HepG2 (cell line): ENCODE data around the gene PCDHGC5. TPM values are rescaled to one million over a fixed set of nuclear protein-coding genes. Genes with fewer than 3 reads are reported as not detected.

Experiments used
- ATAC-seq: fragments of 200-7000 bp; cut with Tn5 transposase; 3 replicates; pipeline ENCODE4 v1.9.1; 2020; ENCODE audit warnings: mild to moderate bottlenecking, moderate library complexity
- BruUV-seq: library from RNA; stranded (reverse); fragments of 400-500 nt; replicated peaks from 2 replicates; lab custom pipeline; 2021; lab: Mats Ljungman, UMichigan
- CTCF ChIA-PET: fragments of 300-600 bp; formaldehyde crosslinking; extraction: SDS; loops from one replicate; lab custom pipeline; 2021; ENCODE audit warnings: low total read pairs, inconsistent platforms, low intra/inter-chr PET ratio; lab: Yijun Ruan, JAX
- POLR2A ChIA-PET: fragments of 350-600 bp; sonication (Branson Sonifier 250); formaldehyde crosslinking; loops from one replicate; lab custom pipeline; 2020; ENCODE audit warnings: antibody characterized with exemption, inconsistent platforms; lab: Yijun Ruan, JAX
- DNase-seq: peaks from one replicate; pipeline ENCODE4 v3.0.0-alpha.2; 2015; ENCODE audit warnings: low spot score
- FAIRE-seq: peaks from 3 replicates; lab custom pipeline; 2011; peaks lifted over from hg19 to GRCh38; lab: Jason Lieb, UNC
- H2AFZ ChIP-seq: one replicate; pipeline ENCODE4 v1.6.1; 2011; ENCODE audit warnings: low read length, inconsistent platforms
- H3K27ac ChIP-seq: fragments of 300-600 bp; 3 replicates; pipeline ENCODE4 v1.8.0; 2011; ENCODE audit warnings: mixed run types, mild to moderate bottlenecking, mixed read lengths, low read length, inconsistent platforms; ENCODE audit not compliant: insufficient read depth; ENCODE audit errors: extremely low read length
- H3K27me3 ChIP-seq, 2 experiments: fragments of 200-600 bp in 1 of 2; 2 replicates in 1 of 2; 3 replicates in 1 of 2; pipeline versions ENCODE4 v1.6.0 to v1.8.0; 2011; ENCODE audit warnings: low read length in 2 of 2, mild to moderate bottlenecking in 2 of 2, moderate library complexity in 2 of 2, inconsistent platforms in 1 of 2; ENCODE audit not compliant: insufficient read depth in 2 of 2, control insufficient read depth in 1 of 2
- H3K36me3 ChIP-seq, 2 experiments: fragments of 200-600 bp in 1 of 2; replicated peaks in 1 of 2; 2 replicates in 1 of 2; 3 replicates in 1 of 2; pipeline versions ENCODE4 v1.5.1 to v1.8.0; 2011; ENCODE audit warnings: low read length in 2 of 2, inconsistent platforms in 1 of 2; ENCODE audit not compliant: insufficient read depth in 2 of 2, control insufficient read depth in 1 of 2
- H3K4me1 ChIP-seq: 2 replicates; pipeline ENCODE4 v1.5.1; 2012; ENCODE audit warnings: low read length, inconsistent platforms; ENCODE audit not compliant: insufficient read depth
- H3K4me2 ChIP-seq: 2 replicates; pipeline ENCODE4 v1.6.0; 2011; ENCODE audit warnings: low read depth, low read length, inconsistent platforms
- H3K4me3 ChIP-seq, 3 experiments: fragments of 200-600 bp in 1 of 3; sonication (generic), shearing (Covaris generic) in 1 of 3; replicated peaks in 1 of 3; 2 replicates each; pipeline ENCODE4 v1.5.1; 2011 to 2016; ENCODE audit warnings: low read length in 3 of 3, inconsistent platforms in 2 of 3, low read depth in 2 of 3, mild to moderate bottlenecking in 2 of 3, control low read depth in 1 of 3, mixed read lengths in 1 of 3; ENCODE audit not compliant: insufficient read depth in 1 of 3
- H3K79me2 ChIP-seq: one replicate; pipeline ENCODE4 v1.6.1; 2011; ENCODE audit warnings: low read length, inconsistent platforms; ENCODE audit not compliant: insufficient read depth
- H3K9ac ChIP-seq: 2 replicates; pipeline ENCODE4 v1.6.0; 2011; ENCODE audit warnings: mild to moderate bottlenecking, low read depth, low read length, inconsistent platforms; ENCODE audit not compliant: insufficient read depth
- H3K9me3 ChIP-seq: 2 replicates; pipeline ENCODE4 v1.5.1; 2012; ENCODE audit warnings: mild to moderate bottlenecking, low read length
- H4K20me1 ChIP-seq: 2 replicates; pipeline ENCODE4 v1.6.0; 2011; ENCODE audit warnings: inconsistent platforms, mild to moderate bottlenecking, low read length, moderate library complexity; ENCODE audit not compliant: insufficient read depth
- EEA1 ChIP-seq: sonication (generic); formaldehyde crosslinking; IDR thresholded peaks from 2 replicates; pipeline ENCODE4 v1.5.1; 2020; ENCODE audit warnings: mild to moderate bottlenecking, missing genetic modification reagents, borderline replicate concordance
- HCFC1 ChIP-seq: fragments of 150-350 bp; IDR thresholded peaks from 2 replicates; pipeline ENCODE4 v1.6.1; 2014; ENCODE audit warnings: low read depth, low read length
- HES4 ChIP-seq: sonication (generic); formaldehyde crosslinking; IDR thresholded peaks from 2 replicates; pipeline ENCODE4 v1.9.0; 2021; ENCODE audit warnings: mild to moderate bottlenecking, missing genetic modification reagents, borderline replicate concordance
- HIC2 ChIP-seq: sonication (generic); formaldehyde crosslinking; IDR thresholded peaks from 2 replicates; pipeline ENCODE4 v1.9.0; 2022; ENCODE audit warnings: low read depth, missing genetic modification reagents
- JARID2 ChIP-seq: sonication (generic); formaldehyde crosslinking; IDR thresholded peaks from 2 replicates; pipeline ENCODE4 v1.8.1; 2023; ENCODE audit warnings: missing genetic modification reagents, inconsistent platforms; ENCODE audit not compliant: insufficient replicate concordance
- MATR3 ChIP-seq: sonication (generic); formaldehyde crosslinking; IDR thresholded peaks from 2 replicates; pipeline ENCODE4 v1.4.0; 2020; ENCODE audit warnings: missing genetic modification reagents
- MAX ChIP-seq: IDR thresholded peaks from 2 replicates; pipeline ENCODE4 v1.6.1; 2012; ENCODE audit warnings: inconsistent platforms
- SRF ChIP-seq: IDR thresholded peaks from 2 replicates; pipeline ENCODE4 v1.6.1; 2011; ENCODE audit warnings: mild to moderate bottlenecking, low read depth, low read length, moderate library complexity
- SRSF1 ChIP-seq: fragments of 200-400 bp; formaldehyde crosslinking; optimal IDR thresholded peaks from 2 replicates; pipeline ENCODE3; 2017; ENCODE audit warnings: mild to moderate bottlenecking, low read depth, low read length, moderate library complexity
- TEAD2 ChIP-seq: sonication (generic); formaldehyde crosslinking; IDR thresholded peaks from 2 replicates; pipeline ENCODE4 v1.9.0; 2021; ENCODE audit warnings: missing genetic modification reagents
- ZBTB38 ChIP-seq: sonication (generic); formaldehyde crosslinking; IDR thresholded peaks from 2 replicates; pipeline ENCODE4 v1.5.1; 2020; ENCODE audit warnings: mild to moderate bottlenecking, missing genetic modification reagents
- ZBTB4 ChIP-seq: sonication (generic); formaldehyde crosslinking; IDR thresholded peaks from 2 replicates; pipeline ENCODE4 v1.4.0; 2020; ENCODE audit warnings: missing genetic modification reagents, mild to moderate bottlenecking, borderline replicate concordance
- ZFP90 ChIP-seq: sonication (generic); formaldehyde crosslinking; IDR thresholded peaks from 2 replicates; pipeline ENCODE4 v1.8.0; 2022; ENCODE audit warnings: missing genetic modification reagents, mild to moderate bottlenecking, inconsistent platforms, borderline replicate concordance
- ZNF660 ChIP-seq: sonication (generic); formaldehyde crosslinking; IDR thresholded peaks from 2 replicates; pipeline ENCODE4 v1.5.1; 2020; ENCODE audit warnings: mild to moderate bottlenecking, low read depth, missing genetic modification reagents, borderline replicate concordance
- ZNF7 ChIP-seq: IDR thresholded peaks from 2 replicates; pipeline ENCODE4 v1.6.1; 2016; ENCODE audit warnings: missing biosample characterization, missing genetic modification reagents
- WGBS: methylation state at CpG from one replicate; pipeline ENCODE4 v1.1.6; 2017; ENCODE audit warnings: low lambda C conversion rate; 5-methylcytosine and 5-hydroxymethylcytosine counted together
- in situ Hi-C: cut with HindIII; loops from 2 replicates; pipeline ENCODE4 v1.10.0; 2017; ENCODE audit warnings: low pct_unique_long_range_greater_than_20kb; ENCODE audit not compliant: extremely low pct_ligation_motif_present
- intact Hi-C: fragments of 100-400 bp; cut with micrococcal nuclease; formaldehyde crosslinking; loops from one replicate; pipeline ENCODE4 v1.10.0; 2022; ENCODE audit not compliant: unreplicated experiment
- polyA plus RNA-seq, 8 experiments: library from polyadenylated mRNA; depleted of rRNA in 3 of 8; stranded (reverse) in 7 of 8; unstranded in 1 of 8; fragments of >200 nt; fragmentation: Illumina TruSeq in 4 of 8; extraction: Trizol in 4 of 8; gene quantifications; 2 replicates each; pipeline versions ENCODE4 v1.2.1 to v1.2.3, GENCODE V29; 2011 to 2016; ENCODE audit warnings: low read depth in 4 of 8, missing spikeins in 1 of 8, mixed read lengths in 1 of 8; ENCODE audit not compliant: insufficient read depth in 1 of 8
- total RNA-seq, 5 experiments: library from RNA; depleted of rRNA; stranded (reverse); fragments of >200 nt; fragmentation: Illumina TruSeq; extraction: Trizol; gene quantifications; 2 replicates each; pipeline ENCODE4 v1.2.3, GENCODE V29; 2016; ENCODE audit warnings: low read depth in 1 of 5

Gene PCDHGC5
- total and polyA plus RNA-seq, 2 of the 13 experiments (the other 11 are each of a cell fraction or from before 2014, with no cell fraction given) = 0.03 TPM; not detected in 1

- Histone ChIP-seq H3K9me3 (no peaks in the 10 kb centered on the region), H3K27me3 (peaks cover 1 to 8% of the 10 kb centered on the region in 2 experiments; a peak in 1 of 5 replicates), H3K4me3 (no peak overlapping the region), H3K4me1 (no peaks in the 10 kb centered on the region), H3K36me3 (no peaks in the 10 kb centered on the region), H3K4me2 (no peak overlapping the region), H2AFZ (no peak overlapping the region), H3K27ac (no peak overlapping the region), H4K20me1 (no peaks in the 10 kb centered on the region), H3K79me2 (no peaks in the 10 kb centered on the region), H3K9ac (no peak overlapping the region)
- ChIA-PET CTCF (no interaction called here), POLR2A (no interaction called here)
- ATAC-seq (no peak), DNase-seq (no peak), FAIRE-seq (no peak)
- BruUV-seq = no TSS peak
- TF ChIP-seq HES4 (CRISPR knock-in tag) (no peak), SRSF1 (no peak), SRF (no peak), ZBTB38 (no peak), MATR3 (no peak), TEAD2 (CRISPR knock-in tag) (no peak), HCFC1 (no peak)
- in situ Hi-C loops = no loop called here
- intact Hi-C loops = no loop called here
- 56% methylated on average over 16 of the region's 24 CpGs for WGBS
Measured at GRCh38 chr5:141477044-141477575, 11.8 kb upstream of the PCDHGC5 start.

- Histone ChIP-seq H3K9ac (no peak overlapping the region), H3K27me3 (peaks cover 1 to 8% of the 10 kb centered on the region in 2 experiments; a peak in 1 of 5 replicates), H2AFZ (no peak overlapping the region), H3K4me1 (no peaks in the 10 kb centered on the region), H3K27ac (no peak overlapping the region), H3K79me2 (no peaks in the 10 kb centered on the region), H3K36me3 (no peaks in the 10 kb centered on the region), H4K20me1 (no peaks in the 10 kb centered on the region), H3K4me2 (no peak overlapping the region), H3K4me3 (no peak overlapping the region), H3K9me3 (no peaks in the 10 kb centered on the region)
- FAIRE-seq (no peak), ATAC-seq (no peak), DNase-seq (no peak)
- ChIA-PET CTCF (no interaction called here), POLR2A (no interaction called here)
- in situ Hi-C loops (no loop called here), intact Hi-C loops (no loop called here)
- 31% methylated on average over 12 of the region's 13 CpGs for WGBS
- no TSS peak for BruUV-seq
- TF ChIP-seq ZNF7 (no peak), EEA1 (CRISPR knock-in tag) (no peak), JARID2 (CRISPR knock-in tag) (no peak), ZFP90 (CRISPR knock-in tag) (no peak), HIC2 (CRISPR knock-in tag) (no peak), MAX (no peak), ZNF660 (CRISPR knock-in tag) (no peak), ZBTB4 (CRISPR knock-in tag) (no peak)
Measured at GRCh38 chr5:141477815-141478214, 11.1 kb upstream of the PCDHGC5 start.
